ENCODE data around the gene ACO1. TPM values are rescaled to one million over a fixed set of nuclear protein-coding genes. Genes with fewer than 3 reads are reported as not detected.

ACO1 gene
- total RNA-seq, 5 donors from 2014 or later (not counting 1 experiment from before 2014, with no cell fraction given) = 5.2 to 8.5 (median 8.0) TPM

- no CpG with 5 or more reads among the region's 2 CpGs for WGBS (ENCODE audit: insufficient coverage)
- CTCF ChIA-PET = no interaction called here
- Mint-ChIP-seq H3K4me1 (peaks cover 0 to 4% (median 4%) of the 10 kb centered on the region in 3 donors), H3K27me3 (no peaks in the 10 kb centered on the region), H3K9me3 (peaks cover 0 to 3% (median 0%) of the 10 kb centered on the region in 3 donors), H3K36me3 (peaks cover 40% of the 10 kb centered on the region), H3K4me3 (no peak overlapping the region), H3K27ac (no peak overlapping the region)
- DNase-seq = no peak
- H3K4me1 ChIP-seq (ENCODE audit: control insufficient read depth in 1 of 2, extremely low read depth in 1 of 2, insufficient read depth in 2 of 2, low read length in 2 of 2) = no peaks in the 10 kb centered on the region
- H3K9me3 ChIP-seq = no peaks in the 10 kb centered on the region
- no peak overlapping the region for H3K27ac ChIP-seq (ENCODE audit: low read length)
- no peak overlapping the region for H3K4me3 ChIP-seq (ENCODE audit: control insufficient read depth in 1 of 2, extremely low read depth in 1 of 2, low read length in 1 of 2)
- POLR2A ChIA-PET = no interaction called here
- no peaks in the 10 kb centered on the region for H3K27me3 ChIP-seq (replicated peaks in 1 of 2; ENCODE audit: control insufficient read depth in 2 of 2, extremely low read depth in 1 of 2, insufficient read depth in 2 of 2, low read length in 1 of 2)
- peaks cover 3 to 33% of the 10 kb centered on the region in 2 donors for H3K36me3 ChIP-seq (ENCODE audit: control insufficient read depth in 2 of 2, extremely low read depth in 1 of 2, insufficient read depth in 1 of 2, low read length in 1 of 2)
- no peak for ATAC-seq (replicated peaks in 1 of 4)
Observed at GRCh38 chr9:32405506-32405905, 21.1 kb downstream of the ACO1 start.

GRCh38 chr9:32406046-32406445 is 21.6 kb downstream of the ACO1 start:
- no peaks in the 10 kb centered on the region for H3K4me1 ChIP-seq (ENCODE audit: control insufficient read depth in 1 of 2, extremely low read depth in 1 of 2, insufficient read depth in 2 of 2, low read length in 2 of 2)
- no peak overlapping the region for H3K4me3 ChIP-seq (ENCODE audit: control insufficient read depth in 1 of 2, extremely low read depth in 1 of 2, low read length in 1 of 2)
- DNase-seq (no peak), ATAC-seq (replicated peaks in 1 of 4) (no peak)
- Mint-ChIP-seq H3K36me3 (peaks cover 46% of the 10 kb centered on the region), H3K27me3 (no peaks in the 10 kb centered on the region), H3K27ac (no peak overlapping the region), H3K4me3 (no peak overlapping the region), H3K9me3 (peaks cover 0 to 3% (median 0%) of the 10 kb centered on the region in 3 donors), H3K4me1 (peaks cover 0 to 4% (median 4%) of the 10 kb centered on the region in 3 donors)
- H3K36me3 ChIP-seq (ENCODE audit: control insufficient read depth in 2 of 2, extremely low read depth in 1 of 2, insufficient read depth in 1 of 2, low read length in 1 of 2) = peaks cover 3 to 33% of the 10 kb centered on the region in 2 donors
- no peaks in the 10 kb centered on the region for H3K9me3 ChIP-seq
- ChIA-PET CTCF (no interaction called here), POLR2A (no interaction called here)
- WGBS (ENCODE audit: insufficient coverage) = no CpG with 5 or more reads among the region's 3 CpGs
- no peak overlapping the region for H3K27ac ChIP-seq (ENCODE audit: low read length)
- H3K27me3 ChIP-seq (replicated peaks in 1 of 2; ENCODE audit: control insufficient read depth in 2 of 2, extremely low read depth in 1 of 2, insufficient read depth in 2 of 2, low read length in 1 of 2) = no peaks in the 10 kb centered on the region

GRCh38 chr9:32411753-32412152 is 27.3 kb downstream of the ACO1 start:
- ATAC-seq (replicated peaks in 1 of 4) = no peak
- Histone ChIP-seq H3K27me3 (replicated peaks in 1 of 2; ENCODE audit: control insufficient read depth in 2 of 2, extremely low read depth in 1 of 2, insufficient read depth in 2 of 2, low read length in 1 of 2) (no peaks in the 10 kb centered on the region), H3K4me3 (ENCODE audit: control insufficient read depth in 1 of 2, extremely low read depth in 1 of 2, low read length in 1 of 2) (no peak overlapping the region), H3K36me3 (ENCODE audit: control insufficient read depth in 2 of 2, extremely low read depth in 1 of 2, insufficient read depth in 1 of 2, low read length in 1 of 2) (peaks cover 3 to 19% of the 10 kb centered on the region in 2 donors), H3K27ac (ENCODE audit: low read length) (no peak overlapping the region), H3K4me1 (ENCODE audit: control insufficient read depth in 1 of 2, extremely low read depth in 1 of 2, insufficient read depth in 2 of 2, low read length in 2 of 2) (no peaks in the 10 kb centered on the region), H3K9me3 (no peaks in the 10 kb centered on the region)
- no peak overlapping the region for H3K4me3 Mint-ChIP-seq
- POLR2A ChIA-PET = interaction anchor here in 1 of 2 donors (0.6 kb wide), 1 partner anchor 178 kb away, joined by 3 read pairs; no protein-coding TSS in a partner anchor
- no peaks in the 10 kb centered on the region for H3K27me3 Mint-ChIP-seq
- no peaks in the 10 kb centered on the region for H3K4me1 Mint-ChIP-seq
- no peak overlapping the region for H3K27ac Mint-ChIP-seq
- WGBS (ENCODE audit: insufficient coverage) = no CpG with 5 or more reads among the region's 3 CpGs
- peaks cover 53% of the 10 kb centered on the region for H3K36me3 Mint-ChIP-seq
- CTCF ChIA-PET = interaction anchor here in 1 of 2 donors (0.5 to 0.9 kb wide), 2 partner anchors 15 to 170 kb away, joined by 3 read pairs; no protein-coding TSS in a partner anchor
- H3K9me3 Mint-ChIP-seq = no peaks in the 10 kb centered on the region
- no peak for DNase-seq

GRCh38 chr9:32412440-32412839 is 28.0 kb downstream of the ACO1 start:
- ChIA-PET CTCF (interaction anchor here in 1 of 2 donors (0.9 kb wide), 1 partner anchor 169 kb away, joined by 3 read pairs; no protein-coding TSS in a partner anchor), POLR2A (no interaction called here)
- no peak overlapping the region for H3K27ac Mint-ChIP-seq
- H3K4me3 Mint-ChIP-seq = no peak overlapping the region
- DNase-seq (no peak), ATAC-seq (replicated peaks in 1 of 4) (no peak)
- Histone ChIP-seq H3K4me3 (ENCODE audit: control insufficient read depth in 1 of 2, extremely low read depth in 1 of 2, low read length in 1 of 2) (no peak overlapping the region), H3K36me3 (ENCODE audit: control insufficient read depth in 2 of 2, extremely low read depth in 1 of 2, insufficient read depth in 1 of 2, low read length in 1 of 2) (peaks cover 3 to 18% of the 10 kb centered on the region in 2 donors), H3K27ac (ENCODE audit: low read length) (no peak overlapping the region), H3K27me3 (replicated peaks in 1 of 2; ENCODE audit: control insufficient read depth in 2 of 2, extremely low read depth in 1 of 2, insufficient read depth in 2 of 2, low read length in 1 of 2) (no peaks in the 10 kb centered on the region), H3K4me1 (ENCODE audit: control insufficient read depth in 1 of 2, extremely low read depth in 1 of 2, insufficient read depth in 2 of 2, low read length in 2 of 2) (no peaks in the 10 kb centered on the region), H3K9me3 (no peaks in the 10 kb centered on the region)
- peaks cover 51% of the 10 kb centered on the region for H3K36me3 Mint-ChIP-seq
- no peaks in the 10 kb centered on the region for H3K27me3 Mint-ChIP-seq
- no peaks in the 10 kb centered on the region for H3K9me3 Mint-ChIP-seq
- no peaks in the 10 kb centered on the region for H3K4me1 Mint-ChIP-seq
- WGBS (ENCODE audit: insufficient coverage) = no CpG with 5 or more reads among the region's 3 CpGs

DNA sequence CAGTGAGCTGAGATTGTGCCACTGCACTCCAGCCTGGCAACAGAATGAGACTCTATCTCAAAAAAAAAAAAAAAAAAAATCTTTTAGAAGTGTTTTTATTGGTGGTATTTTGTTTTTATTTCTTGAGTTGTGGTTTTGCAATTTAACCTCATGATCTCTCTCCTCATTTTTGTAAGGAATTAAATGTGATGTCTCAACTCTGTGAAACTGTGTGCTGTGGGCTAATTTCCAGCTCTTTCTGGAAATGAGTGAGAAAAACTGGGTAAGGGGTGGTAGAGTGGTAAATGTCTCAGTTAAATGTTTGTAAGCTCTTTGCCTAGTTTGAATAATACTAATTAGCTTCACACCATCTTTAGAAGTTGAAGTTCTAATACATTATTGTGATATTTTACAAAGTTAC is 29.0 kb downstream of the ACO1 start:
- Histone ChIP-seq H3K27ac (ENCODE audit: low read length) (no peak overlapping the region), H3K4me3 (ENCODE audit: control insufficient read depth in 1 of 2, extremely low read depth in 1 of 2, low read length in 1 of 2) (no peak overlapping the region), H3K9me3 (no peaks in the 10 kb centered on the region), H3K36me3 (ENCODE audit: control insufficient read depth in 2 of 2, extremely low read depth in 1 of 2, insufficient read depth in 1 of 2, low read length in 1 of 2) (peaks cover under 1 to 10% of the 10 kb centered on the region in 2 donors), H3K27me3 (replicated peaks in 1 of 2; ENCODE audit: control insufficient read depth in 2 of 2, extremely low read depth in 1 of 2, insufficient read depth in 2 of 2, low read length in 1 of 2) (no peaks in the 10 kb centered on the region), H3K4me1 (ENCODE audit: control insufficient read depth in 1 of 2, extremely low read depth in 1 of 2, insufficient read depth in 2 of 2, low read length in 2 of 2) (no peaks in the 10 kb centered on the region)
- ATAC-seq (replicated peaks in 1 of 4) = no peak
- CTCF ChIA-PET = interaction anchor here in 1 of 2 donors (0.7 kb wide), 1 partner anchor 33 kb away, joined by 7 read pairs; no protein-coding TSS in a partner anchor
- Mint-ChIP-seq H3K4me1 (no peaks in the 10 kb centered on the region), H3K27ac (no peak overlapping the region), H3K27me3 (no peaks in the 10 kb centered on the region), H3K4me3 (no peak overlapping the region), H3K9me3 (no peaks in the 10 kb centered on the region), H3K36me3 (peaks cover 51% of the 10 kb centered on the region)
- no peak for DNase-seq
- POLR2A ChIA-PET = interaction anchor here in 1 of 2 donors (0.7 kb wide), 1 partner anchor 1141 kb away, joined by 9 read pairs; no protein-coding TSS in a partner anchor

DNA sequence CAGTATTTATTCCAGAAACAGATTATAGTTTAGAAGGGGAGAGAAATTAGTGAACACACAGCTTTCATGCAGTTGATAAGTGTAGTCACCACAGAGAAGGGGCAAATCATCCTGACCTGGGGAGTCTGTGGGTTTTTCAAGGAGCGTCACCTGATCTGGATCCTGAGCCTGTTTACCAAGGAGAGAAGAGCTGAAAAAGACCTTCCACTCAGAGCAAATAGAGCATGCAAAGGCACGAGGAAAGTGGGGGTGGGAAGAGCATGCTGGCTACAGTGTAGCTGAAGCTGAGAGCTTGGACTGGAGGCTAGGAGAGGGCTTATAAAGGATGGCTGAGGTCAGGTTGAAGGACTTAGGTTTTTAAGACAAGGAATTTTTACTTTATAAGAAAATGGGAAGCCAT is 30.4 kb downstream of the ACO1 start:
- H3K27ac Mint-ChIP-seq = no peak overlapping the region
- CTCF ChIA-PET = no interaction called here
- POLR2A ChIA-PET = no interaction called here

DNA sequence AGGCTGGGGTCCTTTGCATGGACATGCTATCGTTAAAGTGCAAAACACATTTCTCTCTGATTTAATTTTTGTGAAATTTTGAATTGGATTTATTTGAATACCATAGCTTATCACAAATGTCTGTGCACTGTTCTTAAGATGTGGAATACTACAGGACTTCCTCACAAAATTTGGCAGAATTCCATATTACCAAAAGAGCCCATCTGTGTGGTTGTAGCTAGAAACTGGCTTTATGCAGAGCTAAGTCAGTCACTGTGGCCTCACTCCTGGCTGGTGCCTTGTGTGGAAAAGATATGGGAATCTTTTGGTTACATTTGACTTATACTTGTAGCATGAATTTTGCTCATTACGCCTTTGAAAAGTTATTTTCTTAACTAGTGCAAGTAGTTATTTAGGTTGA is 35.5 kb downstream of the ACO1 start:
- Mint-ChIP-seq H3K4me3 (no peak overlapping the region), H3K27ac (no peak overlapping the region), H3K4me1 (no peaks in the 10 kb centered on the region), H3K9me3 (no peaks in the 10 kb centered on the region), H3K36me3 (peaks cover 58% of the 10 kb centered on the region), H3K27me3 (no peaks in the 10 kb centered on the region)
- no peak overlapping the region for H3K4me3 ChIP-seq (ENCODE audit: control insufficient read depth in 1 of 2, extremely low read depth in 1 of 2, low read length in 1 of 2)
- ATAC-seq (replicated peaks in 1 of 4) (no peak), DNase-seq (no peak)
- H3K9me3 ChIP-seq = no peaks in the 10 kb centered on the region
- CTCF ChIA-PET = no interaction called here
- WGBS (ENCODE audit: insufficient coverage) = no CpG with 5 or more reads among the region's 2 CpGs
- H3K27ac ChIP-seq (ENCODE audit: low read length) = no peak overlapping the region
- peaks cover 7 to 8% of the 10 kb centered on the region in 2 donors for H3K36me3 ChIP-seq (ENCODE audit: control insufficient read depth in 2 of 2, extremely low read depth in 1 of 2, insufficient read depth in 1 of 2, low read length in 1 of 2)
- POLR2A ChIA-PET = no interaction called here
- no peaks in the 10 kb centered on the region for H3K27me3 ChIP-seq (replicated peaks in 1 of 2; ENCODE audit: control insufficient read depth in 2 of 2, extremely low read depth in 1 of 2, insufficient read depth in 2 of 2, low read length in 1 of 2)
- H3K4me1 ChIP-seq (ENCODE audit: control insufficient read depth in 1 of 2, extremely low read depth in 1 of 2, insufficient read depth in 2 of 2, low read length in 2 of 2) = no peaks in the 10 kb centered on the region

More for the DNA sequence above, 30.4 kb downstream of the ACO1 start:
- no peaks in the 10 kb centered on the region for H3K9me3 Mint-ChIP-seq
- H3K36me3 Mint-ChIP-seq = peaks cover 49% of the 10 kb centered on the region
- WGBS (ENCODE audit: insufficient coverage) = 82% methylated on average over 1 of the region's 2 CpGs
- H3K4me3 ChIP-seq (ENCODE audit: control insufficient read depth in 1 of 2, extremely low read depth in 1 of 2, low read length in 1 of 2) = no peak overlapping the region
- H3K9me3 ChIP-seq = no peaks in the 10 kb centered on the region
- no peaks in the 10 kb centered on the region for H3K4me1 Mint-ChIP-seq
- H3K4me3 Mint-ChIP-seq = no peak overlapping the region
- H3K36me3 ChIP-seq (ENCODE audit: control insufficient read depth in 2 of 2, extremely low read depth in 1 of 2, insufficient read depth in 1 of 2, low read length in 1 of 2) = peaks cover 0 to 5% of the 10 kb centered on the region in 2 donors
- no peaks in the 10 kb centered on the region for H3K27me3 ChIP-seq (replicated peaks in 1 of 2; ENCODE audit: control insufficient read depth in 2 of 2, extremely low read depth in 1 of 2, insufficient read depth in 2 of 2, low read length in 1 of 2)
- no peaks in the 10 kb centered on the region for H3K4me1 ChIP-seq (ENCODE audit: control insufficient read depth in 1 of 2, extremely low read depth in 1 of 2, insufficient read depth in 2 of 2, low read length in 2 of 2)
- DNase-seq (no peak), ATAC-seq (replicated peaks in 1 of 4) (no peak)
- no peaks in the 10 kb centered on the region for H3K27me3 Mint-ChIP-seq
- H3K27ac ChIP-seq (ENCODE audit: low read length) = no peak overlapping the region
